ENCODE results near the gene NDST1. TPM values are rescaled to one million over a fixed set of nuclear protein-coding genes. Genes with fewer than 3 reads are reported as not detected.
A peak's percentile ranks its signal among the peaks of the same experiment; 100 is the strongest.

Gene NDST1
- polyA plus RNA-seq, 1 experiment = 52.2 TPM

- peaks cover 4% of the 10 kb centered on the region; the same call in 1 of the 2 replicates for H3K9me3 ChIP-seq (ENCODE audit: control insufficient read depth, insufficient read depth, low read length)
- H3K27ac ChIP-seq (ENCODE audit: low read depth, low read length) = no peak overlapping the region
- TF ChIP-seq CTCF (IDR thresholded peaks at IDR 0.05; ENCODE audit: low read depth, low read length) = no peak
- CTCF ChIA-PET = interaction anchor here (0.6 to 7.9 kb wide), 21 partner anchors 9 to 605 kb away, joined by 3 to 130 read pairs (median 7); partner anchors contain the start of genes IRGM, RBM22, RPS14 and SMIM3
- H3K27me3 ChIP-seq (ENCODE audit: control insufficient read depth, insufficient read depth, low read length) = no peaks in the 10 kb centered on the region
- POLR2A ChIA-PET = interaction anchor here (0.6 to 1.7 kb wide), 3 partner anchors 72 to 109 kb away, joined by 4 to 7 read pairs (median 6); partner anchors contain the start of gene RPS14
- no peak overlapping the region for H3K4me3 ChIP-seq (ENCODE audit: low read depth, low read length)
- DNase-seq (ENCODE audit: low read depth, low spot score) = no peak
Observed at GRCh38 chr5:150559088-150559487, 51.2 kb downstream of the NDST1 start.

GRCh38 chr5:150559701-150560100 is 51.8 kb downstream of the NDST1 start:
- H3K4me3 ChIP-seq (ENCODE audit: low read depth, low read length) = no peak overlapping the region
- H3K27ac ChIP-seq (ENCODE audit: low read depth, low read length) = peak overlapping the region; percentile 23
- POLR2A ChIA-PET = interaction anchor here (0.6 to 1.7 kb wide), 4 partner anchors 83 to 141 kb away, joined by 4 to 6 read pairs (median 4); partner anchors contain the start of genes RBM22 and RPS14
- H3K9me3 ChIP-seq (ENCODE audit: control insufficient read depth, insufficient read depth, low read length) = peaks cover 4% of the 10 kb centered on the region; the same call in 1 of the 2 replicates
- no peak for DNase-seq (ENCODE audit: low read depth, low spot score)
- H3K27me3 ChIP-seq (ENCODE audit: control insufficient read depth, insufficient read depth, low read length) = no peaks in the 10 kb centered on the region
- CTCF ChIA-PET = interaction anchor here (0.6 to 7.9 kb wide), 28 partner anchors 9 to 605 kb away, joined by 3 to 130 read pairs (median 6); partner anchors contain the start of genes IRGM, RBM22, RPS14 and SMIM3
- no peak for TF ChIP-seq CTCF (IDR thresholded peaks at IDR 0.05; ENCODE audit: low read depth, low read length)

GRCh38 chr5:150560401-150561191 is 52.7 kb downstream of the NDST1 start:
- no peak overlapping the region for H3K4me3 ChIP-seq (ENCODE audit: low read depth, low read length)
- H3K9me3 ChIP-seq (ENCODE audit: control insufficient read depth, insufficient read depth, low read length) = peaks cover 4% of the 10 kb centered on the region; the same call in 1 of the 2 replicates
- peak; percentile 87 for TF ChIP-seq CTCF (IDR thresholded peaks at IDR 0.05; ENCODE audit: low read depth, low read length)
- DNase-seq (ENCODE audit: low read depth, low spot score) = peak; percentile 67
- CTCF ChIA-PET = interaction anchor here (0.6 to 7.9 kb wide), 43 partner anchors 9 to 604 kb away, joined by 3 to 130 read pairs (median 5); partner anchors contain the start of genes IRGM, RBM22, RPS14 and SMIM3
- H3K27ac ChIP-seq (ENCODE audit: low read depth, low read length) = peak overlapping the region; percentile 47
- POLR2A ChIA-PET = interaction anchor here (0.6 to 1.2 kb wide), 4 partner anchors 19 to 140 kb away, joined by 3 to 5 read pairs (median 4); partner anchors contain the start of gene RBM22
- no peaks in the 10 kb centered on the region for H3K27me3 ChIP-seq (ENCODE audit: control insufficient read depth, insufficient read depth, low read length)

DNA sequence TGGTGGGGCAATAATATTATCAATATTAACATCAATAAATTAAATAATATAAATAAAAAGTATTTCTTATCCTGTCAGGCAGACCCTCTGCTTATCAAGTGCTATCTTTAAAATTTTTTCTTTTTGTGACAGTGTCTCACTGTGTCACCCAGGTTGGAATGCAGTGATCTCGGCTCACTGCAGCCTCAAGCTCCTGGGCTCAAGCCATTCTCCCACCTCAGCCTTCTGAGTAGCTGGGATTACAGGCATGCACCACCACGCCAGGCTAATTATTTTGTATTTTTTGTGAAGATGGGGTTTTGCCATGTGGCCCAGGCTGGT is 53.2 kb downstream of the NDST1 start:
- Histone ChIP-seq H3K27ac (ENCODE audit: low read depth, low read length) (no peak overlapping the region), H3K4me3 (ENCODE audit: low read depth, low read length) (no peak overlapping the region), H3K9me3 (ENCODE audit: control insufficient read depth, insufficient read depth, low read length) (peaks cover 4% of the 10 kb centered on the region; the same call in 1 of the 2 replicates), H3K27me3 (ENCODE audit: control insufficient read depth, insufficient read depth, low read length) (no peaks in the 10 kb centered on the region)
- DNase-seq (ENCODE audit: low read depth, low spot score) = no peak
- ChIA-PET POLR2A (interaction anchor here (1.2 kb wide), 1 partner anchor 19 kb away, joined by 3 read pairs; no protein-coding TSS in a partner anchor), CTCF (interaction anchor here (0.7 to 7.9 kb wide), 26 partner anchors 8 to 603 kb away, joined by 3 to 130 read pairs (median 4); partner anchors contain the start of genes IRGM, RBM22 and SMIM3)
- TF ChIP-seq CTCF (IDR thresholded peaks at IDR 0.05; ENCODE audit: low read depth, low read length) = no peak
